ENCODE data around the gene VWA8.

GRCh38 chr13:41928323-41928722 is 32.6 kb downstream of the VWA8 start:
- no peak for TF ChIP-seq ZNF274 (IDR thresholded peaks at IDR 0.05; ENCODE audit: low read depth, low read length)
- no peak for TF ChIP-seq EZH2phosphoT487 (IDR thresholded peaks at IDR 0.05; ENCODE audit: borderline replicate concordance)
- no peak for TF ChIP-seq POLR2A (IDR thresholded peaks at IDR 0.05; ENCODE audit: borderline replicate concordance, extremely low read depth, insufficient read depth, insufficient read length)

Data from HCT116 (cell line).